NB4 (cell line): ENCODE results near the gene CALY.

ENCODE experiments used
- CTCF ChIP-seq: IDR thresholded peaks from one replicate; pipeline ENCODE4 v1.5.1; 2012; ENCODE audit warnings: low read depth, low read length
- MYC ChIP-seq: IDR thresholded peaks from 2 replicates; pipeline ENCODE4 v1.6.1; 2011; ENCODE audit warnings: low read depth, low read length
- POLR2A ChIP-seq: IDR thresholded peaks from 2 replicates; pipeline ENCODE4 v1.6.1; 2011; ENCODE audit warnings: mild to moderate bottlenecking; ENCODE audit not compliant: insufficient read length; ENCODE audit errors: extremely low read depth

- TF ChIP-seq POLR2A (no peak), CTCF (no peak), MYC (no peak)
Observed at GRCh38 chr10:133344236-133344635, 7.5 kb upstream of the CALY start.
